Stimulated activated naive CD4-positive, alpha-beta T cell treated with Interleukin-2 at 50 U/mL for 16 hours (primary cell): Measurements from ENCODE around the gene SREBF1.

Experiments
- DNase-seq: peaks from one replicate; lab custom pipeline; 2025; lab: John Stamatoyannopoulos, UW

SREBF1 gene

DNA sequence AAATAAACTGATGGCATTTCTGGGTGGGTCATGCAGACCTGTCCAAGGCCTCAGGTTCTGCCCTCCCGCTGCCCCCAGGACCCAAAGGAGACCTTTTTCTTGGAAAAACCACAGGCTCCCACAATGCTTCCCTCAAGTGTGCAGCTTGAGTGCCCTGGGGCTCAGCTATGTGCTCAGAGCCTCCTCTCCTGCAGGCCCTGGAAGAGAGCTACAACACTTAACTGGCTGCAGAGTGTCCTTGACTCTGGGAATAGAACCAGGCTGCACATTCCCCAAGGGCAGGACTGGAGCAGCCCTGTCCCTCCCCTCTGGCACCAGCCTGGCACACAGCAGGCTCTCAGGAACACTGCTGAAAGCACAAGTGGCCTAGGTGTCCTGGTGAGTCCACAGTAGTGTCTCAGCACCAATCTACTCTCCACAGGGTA, 4.8 kb upstream of the SREBF1 start:
- no peak for DNase-seq

DNA sequence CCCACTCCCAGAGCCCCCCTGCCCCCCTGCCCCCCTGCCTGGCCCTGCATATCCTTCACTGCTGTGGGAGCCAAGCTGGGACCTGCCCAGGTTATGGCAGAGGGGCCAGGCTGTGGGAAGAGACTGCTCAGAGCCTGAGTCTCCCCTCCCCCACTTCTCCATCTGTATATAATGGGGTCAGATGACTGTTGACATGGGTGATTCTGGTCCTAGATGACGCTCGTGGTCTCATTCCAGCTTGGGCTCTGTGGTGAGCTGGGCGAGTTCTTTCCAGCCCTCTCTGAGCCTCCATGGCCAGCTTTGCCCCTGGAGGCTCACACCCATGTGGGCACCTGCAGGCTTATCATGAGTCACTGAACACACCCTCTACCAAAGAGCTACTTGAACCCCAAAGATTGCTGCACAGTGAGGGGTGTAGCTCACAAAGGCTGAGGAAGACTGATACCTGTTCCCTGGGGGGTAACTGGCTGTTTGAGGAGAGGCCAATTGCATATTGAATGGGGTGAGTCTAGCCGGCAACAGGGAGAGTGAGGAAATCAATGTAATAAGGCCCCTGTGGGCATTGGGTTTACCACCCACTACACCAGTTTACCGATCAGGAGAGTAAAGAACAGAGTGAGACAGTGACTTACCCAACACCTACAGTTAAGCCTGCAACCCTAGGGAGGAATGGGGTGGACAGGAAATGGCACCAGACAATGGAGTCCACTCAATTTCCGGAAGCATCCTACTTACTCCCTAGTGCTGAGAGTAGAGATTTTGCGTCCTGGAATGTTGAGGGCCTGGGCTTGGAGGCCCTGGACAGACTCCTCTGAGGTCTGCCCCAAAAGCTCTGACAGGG, 4.2 kb upstream of the SREBF1 start:
- no peak for DNase-seq

DNA sequence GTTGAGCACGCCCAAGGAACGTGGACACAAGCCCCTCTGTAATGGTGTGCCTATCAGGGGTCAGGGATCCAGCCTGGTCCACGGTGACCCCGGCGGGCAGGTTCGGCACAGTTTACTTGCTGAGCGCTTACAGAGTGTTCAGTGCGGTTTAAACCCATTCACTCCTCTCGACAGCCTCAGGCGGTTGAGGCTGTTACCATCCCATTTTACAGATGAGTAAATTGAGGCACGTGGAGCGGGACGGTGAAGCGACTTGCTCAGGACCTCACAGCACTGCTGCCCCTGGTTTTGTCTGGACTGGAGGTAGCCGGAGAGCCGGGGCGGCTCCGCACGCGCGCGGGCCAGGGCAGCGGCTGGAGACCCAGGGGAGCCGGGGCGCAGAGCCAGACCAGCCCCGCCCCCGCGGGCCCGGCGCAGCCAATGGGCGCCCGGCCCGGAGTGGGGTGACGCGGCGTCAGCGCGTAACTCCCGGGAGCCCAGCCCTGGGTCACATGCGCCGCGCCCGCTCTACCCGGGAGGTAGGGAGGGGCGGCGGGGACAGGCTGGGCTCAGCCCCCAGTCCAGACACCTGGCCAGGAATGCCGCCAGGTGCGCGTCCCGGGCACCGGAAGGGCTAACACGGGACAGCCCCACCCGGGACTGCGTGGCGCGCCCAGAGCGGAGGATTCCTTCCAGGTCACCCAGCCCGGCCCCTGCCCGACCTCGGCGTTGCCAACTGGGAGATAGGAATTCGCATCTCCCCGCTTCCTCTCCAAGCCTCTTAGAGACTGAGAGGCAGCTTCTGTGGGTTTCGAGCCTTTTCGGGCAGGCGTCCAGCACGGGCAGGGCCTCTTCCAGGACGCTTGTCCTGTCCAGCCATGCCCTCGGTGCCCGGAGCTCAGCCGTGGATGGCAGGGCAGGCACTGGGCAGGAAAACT, 3.3 kb upstream of the SREBF1 start:
- DNase-seq: peak; percentile 76

DNA sequence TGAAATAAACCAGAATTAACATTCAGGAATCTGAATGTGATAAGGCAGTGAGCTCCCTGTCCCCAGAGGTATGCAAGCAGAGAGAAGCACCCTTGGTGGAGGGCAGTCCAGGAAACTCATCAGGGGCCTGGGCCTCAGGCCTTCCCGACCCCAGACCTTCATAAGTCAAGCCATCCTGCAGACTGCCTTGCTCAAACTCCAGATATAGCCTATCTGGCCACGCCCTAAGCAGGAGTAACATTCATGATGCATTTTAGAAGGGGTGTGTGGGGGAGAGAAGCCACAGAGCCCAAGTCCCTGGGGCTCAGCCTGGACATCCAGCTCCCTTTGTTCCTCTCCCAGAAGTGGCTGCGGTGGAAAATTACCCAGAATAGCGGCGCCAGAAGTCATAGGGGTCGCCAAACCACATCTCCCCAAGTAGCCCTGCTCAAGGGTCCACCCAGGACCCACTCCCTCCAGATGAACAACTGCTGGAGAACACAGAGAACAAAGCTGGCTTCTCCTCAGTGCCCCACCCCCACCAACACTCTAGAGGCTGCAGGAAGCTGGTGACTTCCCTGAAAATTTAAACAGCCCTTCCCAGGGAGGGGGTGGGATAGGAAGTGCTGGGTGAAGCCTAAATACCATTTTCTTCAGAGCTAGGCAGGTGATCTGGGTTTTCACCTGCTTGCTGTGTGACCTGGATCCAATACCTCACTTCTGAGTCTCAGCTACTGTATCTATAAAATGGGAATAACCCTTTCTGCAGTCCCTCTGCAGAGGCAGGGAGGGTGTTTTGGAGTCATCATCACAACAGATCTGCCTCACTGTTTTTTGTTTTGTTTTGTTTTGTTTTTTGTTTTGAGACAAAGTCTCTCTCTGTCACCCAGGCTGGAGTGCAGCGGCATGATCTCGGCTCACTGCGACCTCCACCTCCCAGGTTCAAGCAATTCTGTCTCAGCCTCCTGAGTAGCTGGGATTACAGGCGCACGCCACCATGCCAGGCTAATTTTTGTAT, 1.5 kb upstream of the SREBF1 start:
- DNase-seq: no peak

DNA sequence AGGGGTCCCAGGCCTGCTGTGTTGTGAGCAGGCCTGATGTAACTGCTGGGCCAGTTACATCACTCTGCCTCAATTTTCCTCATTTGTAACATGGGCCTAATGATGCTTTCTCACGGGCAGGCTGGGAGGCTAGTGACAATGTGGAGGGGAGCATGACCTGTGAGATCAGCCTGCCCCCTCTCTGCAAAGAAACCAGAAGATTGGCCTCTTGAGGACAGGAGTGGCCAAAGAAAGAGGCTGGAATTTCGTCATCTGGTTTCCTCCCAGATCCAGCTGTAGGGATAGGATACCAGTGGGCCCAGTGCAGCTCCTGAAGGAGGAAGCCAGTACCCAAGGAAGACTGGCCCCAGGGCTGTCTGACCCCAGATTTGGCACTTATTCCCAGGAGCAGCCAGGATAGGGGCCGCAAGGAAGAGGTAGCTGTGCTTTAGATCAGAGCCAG, 615 bp upstream of the SREBF1 start:
- DNase-seq: no peak

DNA sequence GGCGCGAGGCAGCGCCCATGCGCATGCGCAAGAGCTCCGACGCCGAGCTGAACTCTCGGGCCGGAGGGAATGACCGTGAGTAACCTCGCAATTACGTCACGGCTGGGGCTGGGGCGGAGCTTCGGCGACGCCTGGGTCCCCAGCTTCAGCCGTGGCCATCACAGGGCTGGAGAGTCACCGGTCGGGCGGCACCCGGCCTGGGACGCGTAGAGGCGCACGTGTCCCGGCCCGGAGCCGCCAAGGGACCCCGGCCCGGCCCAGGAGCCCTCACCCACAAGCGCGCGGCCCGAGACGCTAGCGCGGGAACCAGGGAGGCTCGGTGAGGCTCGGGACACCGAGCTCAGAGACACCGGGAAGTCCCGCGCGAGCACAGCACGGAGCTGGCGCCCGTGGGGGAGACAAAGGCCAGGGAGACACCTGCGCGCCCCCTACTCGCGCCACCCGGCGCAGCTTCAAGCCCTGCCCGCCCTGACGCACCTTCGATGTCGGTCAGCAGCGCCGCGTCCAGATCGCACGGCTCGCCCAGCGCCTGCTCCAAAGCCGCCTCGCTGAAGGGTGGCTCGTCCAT, 452 bp downstream of the SREBF1 start:
- DNase-seq: peak; percentile 93

DNA sequence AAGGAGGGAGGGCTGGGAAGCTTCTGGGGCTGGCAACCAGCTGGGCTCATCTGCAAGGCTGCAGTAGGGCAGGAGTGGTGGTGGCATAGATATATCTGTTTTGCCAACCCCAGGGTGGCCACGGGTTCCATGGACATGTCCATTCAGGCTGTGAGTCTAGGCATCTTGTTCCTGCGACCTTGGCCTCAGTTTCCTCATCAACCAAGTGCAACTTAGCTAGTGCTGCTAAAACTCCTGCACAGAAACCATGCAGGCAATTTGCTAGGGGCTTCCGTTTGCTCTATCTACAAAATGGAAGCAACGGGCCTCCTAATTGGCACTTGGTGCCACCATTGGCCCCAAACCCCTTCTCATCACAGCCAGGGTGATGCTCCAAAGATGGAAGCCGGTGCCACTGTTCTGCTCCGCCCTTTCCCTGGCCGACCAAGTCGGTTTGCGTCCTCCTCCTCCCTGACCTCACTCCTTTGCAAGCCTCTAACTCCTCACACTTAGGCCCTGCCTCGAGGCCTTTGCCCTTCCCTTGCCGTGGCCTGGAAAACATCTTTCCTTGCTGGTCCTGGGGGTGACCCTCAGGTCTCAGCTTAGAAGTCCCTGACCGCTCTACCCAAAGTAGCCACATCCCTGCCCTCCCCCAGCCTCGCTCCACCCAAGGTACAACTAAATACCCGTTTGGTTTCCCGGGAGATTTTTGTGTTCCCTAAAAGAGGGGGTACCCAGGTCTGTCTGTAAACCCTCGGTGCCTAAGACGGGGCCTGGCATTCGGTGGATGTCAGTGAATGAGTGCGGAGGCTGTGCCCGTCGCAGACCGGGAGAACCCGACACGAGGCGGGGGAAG, 1.2 kb downstream of the SREBF1 start:
- DNase-seq: no peak

DNA sequence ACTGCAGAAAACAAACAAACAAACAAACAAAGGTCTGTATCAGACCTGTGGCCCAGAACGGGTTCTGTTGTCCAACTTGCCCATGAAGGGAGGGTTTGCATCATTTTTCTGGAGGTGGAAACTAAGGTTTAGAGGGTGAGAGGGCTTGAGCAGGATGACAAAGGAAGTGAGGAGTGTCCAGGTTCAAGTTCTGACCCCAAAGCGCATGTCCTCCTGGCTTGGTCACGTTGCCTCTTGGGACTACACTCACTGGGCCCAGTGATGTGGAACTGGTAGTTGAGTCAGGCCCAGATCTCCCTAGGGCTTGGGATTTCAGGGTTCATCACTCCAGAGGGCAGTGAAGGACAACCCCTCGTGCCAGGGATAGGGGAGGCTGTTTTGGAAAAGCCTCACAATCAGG, 1.8 kb downstream of the SREBF1 start:
- DNase-seq: no peak

DNA sequence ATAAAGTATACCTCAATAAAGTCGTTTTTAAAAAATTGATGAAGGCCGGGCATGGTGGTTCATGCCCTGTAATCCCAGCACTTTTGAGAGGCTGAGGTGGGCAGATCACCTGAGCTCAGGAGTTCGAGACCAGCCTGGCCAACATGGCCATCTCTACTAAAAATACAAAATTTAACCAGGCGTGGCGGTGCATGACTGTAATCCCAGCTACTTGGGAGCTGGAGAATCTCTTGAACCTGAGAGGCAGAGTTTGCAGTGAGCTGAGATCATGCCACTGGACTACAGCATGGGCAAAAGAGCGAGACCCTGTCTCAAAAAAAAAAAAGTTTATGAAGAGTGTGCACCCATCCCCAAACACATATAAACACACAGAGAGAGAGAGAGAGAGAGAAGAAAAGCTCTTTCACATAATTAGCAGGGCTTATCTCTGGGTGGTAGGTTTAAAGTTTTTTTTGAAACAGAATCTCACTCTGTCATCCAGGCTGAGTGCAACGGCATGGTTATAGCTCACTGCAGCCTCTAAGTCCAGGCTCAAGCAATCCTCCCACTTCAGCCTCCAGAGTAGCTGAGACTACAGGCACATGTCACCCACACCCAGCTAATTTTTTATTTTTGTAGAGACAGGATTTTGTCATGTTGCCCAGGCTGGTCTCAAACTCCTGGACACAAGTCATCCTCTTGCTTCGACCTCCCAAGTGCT, 3.0 kb downstream of the SREBF1 start:
- DNase-seq: no peak

DNA sequence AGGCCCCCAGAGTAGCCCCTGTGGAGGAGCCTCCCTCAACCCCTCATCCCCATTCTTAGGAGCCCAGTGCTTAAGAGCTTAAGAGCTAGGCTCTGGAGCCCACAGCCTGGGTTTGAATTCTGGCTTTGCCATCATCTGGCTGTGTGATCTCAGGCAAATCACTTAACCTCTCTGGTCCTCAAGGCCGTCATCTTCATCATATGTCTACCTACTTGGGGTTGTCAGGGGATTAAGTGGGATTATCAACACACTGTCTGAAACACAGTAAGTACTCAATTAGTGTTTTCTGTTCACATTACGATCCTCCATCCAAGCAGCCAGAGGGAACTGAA, 4.8 kb downstream of the SREBF1 start:
- no peak for DNase-seq

DNA sequence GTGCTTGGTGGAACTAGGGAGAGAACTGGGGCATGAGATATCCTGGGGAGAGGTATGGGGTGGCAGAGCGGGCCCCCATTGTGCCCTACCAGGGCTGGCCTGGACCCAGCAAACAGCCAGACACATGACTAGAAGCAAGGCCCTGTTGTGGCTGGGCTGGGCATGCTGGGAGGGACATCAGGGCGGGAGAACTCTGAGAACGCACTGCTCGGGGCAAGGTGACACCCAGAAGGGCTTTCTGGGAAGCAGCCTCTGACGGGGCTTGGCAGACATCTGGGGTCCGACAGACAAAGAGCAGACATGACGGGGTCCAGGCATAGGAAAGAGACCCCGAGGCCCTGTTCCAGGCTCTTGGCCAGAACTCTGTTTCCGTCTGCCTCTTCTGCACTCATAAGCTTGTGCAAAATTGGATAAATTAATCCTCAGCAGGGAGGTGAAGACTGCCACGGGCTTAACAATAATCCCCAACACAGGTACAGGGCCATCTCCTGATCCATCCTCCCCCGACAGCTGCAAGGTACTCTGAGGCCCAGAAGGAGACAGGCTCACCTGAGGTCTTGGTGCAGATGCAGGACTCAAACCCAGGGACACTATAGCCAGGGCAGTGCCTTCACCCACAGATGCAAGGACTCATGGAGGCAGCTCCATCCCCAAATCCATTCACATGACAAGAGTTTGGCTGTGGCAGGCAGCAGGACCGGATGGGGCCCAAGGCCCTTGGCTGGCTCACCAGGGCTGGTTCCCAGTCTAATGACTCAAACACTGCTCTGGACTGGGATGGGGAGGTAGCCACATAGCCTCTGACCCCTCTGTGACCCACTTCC, 5.4 kb downstream of the SREBF1 start:
- no peak for DNase-seq

DNA sequence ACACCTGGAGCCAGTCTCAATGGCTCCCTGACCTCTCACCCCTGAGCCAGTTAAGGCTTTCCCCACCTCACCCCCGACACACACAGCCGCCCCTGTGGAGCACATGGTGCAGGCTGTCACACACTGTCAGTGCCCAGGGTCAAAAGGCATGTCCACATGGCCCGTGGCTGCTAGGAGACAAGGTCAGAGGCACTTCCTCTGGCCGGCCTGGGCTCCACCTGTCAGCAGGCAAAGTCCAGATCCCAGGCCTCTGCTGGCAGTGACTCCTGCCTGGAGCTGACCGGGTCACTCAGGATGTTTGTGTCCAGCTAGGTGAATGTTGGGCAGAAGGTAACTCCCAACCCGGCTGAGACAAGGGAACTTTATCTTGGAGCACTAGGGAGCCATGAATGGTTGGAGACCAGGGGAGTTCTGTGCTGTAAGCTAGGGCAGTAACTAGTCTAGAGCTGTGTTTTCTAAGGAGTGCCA, 6.0 kb downstream of the SREBF1 start:
- no peak for DNase-seq

DNA sequence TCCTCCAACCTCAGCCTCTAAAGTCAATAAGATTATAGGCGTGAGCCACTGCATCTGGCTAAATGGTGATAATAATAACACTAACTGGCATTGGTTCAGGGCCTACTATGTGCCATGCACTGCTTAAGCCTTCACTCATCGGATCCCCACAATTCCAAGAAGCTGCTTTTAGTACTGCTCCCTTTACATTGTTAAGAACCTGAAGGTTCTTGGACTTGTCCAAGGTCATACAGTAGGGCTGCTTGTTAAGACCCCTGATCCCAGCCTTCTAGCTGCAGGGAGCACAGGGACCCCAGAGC, 6.6 kb downstream of the SREBF1 start:
- no peak for DNase-seq

DNA sequence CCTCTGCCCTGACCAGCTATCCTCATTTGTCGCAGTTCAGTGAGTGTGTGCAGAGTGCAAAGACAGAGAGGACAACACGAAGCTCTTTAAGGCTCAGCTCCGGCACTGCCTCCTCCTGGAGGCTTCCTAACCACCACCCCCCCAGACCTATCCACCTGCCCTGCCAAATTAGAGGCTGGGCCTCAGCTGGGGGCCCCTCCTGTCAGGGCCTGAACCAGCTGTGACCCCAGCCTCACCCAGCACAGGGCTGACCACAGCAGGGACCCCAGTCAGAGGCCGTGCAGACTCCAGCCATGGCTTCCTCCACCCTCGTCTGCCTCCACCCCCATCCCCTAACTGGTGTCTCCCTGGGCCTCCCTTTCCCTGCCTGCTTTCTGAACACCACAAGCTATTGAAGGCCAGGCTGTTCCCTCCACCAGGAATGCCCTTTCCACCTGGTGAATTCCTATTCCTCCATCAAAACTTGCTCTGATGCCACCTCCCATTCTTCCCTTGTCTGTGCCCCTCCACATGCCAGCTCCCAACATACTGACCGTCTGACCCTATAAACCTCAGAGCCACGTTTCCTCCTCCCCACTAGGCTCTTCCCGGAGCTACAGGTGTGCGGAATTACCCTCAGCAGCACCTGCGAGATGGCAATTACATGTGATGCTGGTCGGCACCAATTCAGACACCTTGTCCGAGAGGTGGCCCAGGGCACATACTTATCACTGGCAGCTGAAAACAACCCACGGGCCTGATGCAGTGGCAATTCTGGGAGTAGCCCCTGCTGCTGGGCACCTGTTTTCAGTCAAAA, 8.8 kb downstream of the SREBF1 start:
- no peak for DNase-seq

DNA sequence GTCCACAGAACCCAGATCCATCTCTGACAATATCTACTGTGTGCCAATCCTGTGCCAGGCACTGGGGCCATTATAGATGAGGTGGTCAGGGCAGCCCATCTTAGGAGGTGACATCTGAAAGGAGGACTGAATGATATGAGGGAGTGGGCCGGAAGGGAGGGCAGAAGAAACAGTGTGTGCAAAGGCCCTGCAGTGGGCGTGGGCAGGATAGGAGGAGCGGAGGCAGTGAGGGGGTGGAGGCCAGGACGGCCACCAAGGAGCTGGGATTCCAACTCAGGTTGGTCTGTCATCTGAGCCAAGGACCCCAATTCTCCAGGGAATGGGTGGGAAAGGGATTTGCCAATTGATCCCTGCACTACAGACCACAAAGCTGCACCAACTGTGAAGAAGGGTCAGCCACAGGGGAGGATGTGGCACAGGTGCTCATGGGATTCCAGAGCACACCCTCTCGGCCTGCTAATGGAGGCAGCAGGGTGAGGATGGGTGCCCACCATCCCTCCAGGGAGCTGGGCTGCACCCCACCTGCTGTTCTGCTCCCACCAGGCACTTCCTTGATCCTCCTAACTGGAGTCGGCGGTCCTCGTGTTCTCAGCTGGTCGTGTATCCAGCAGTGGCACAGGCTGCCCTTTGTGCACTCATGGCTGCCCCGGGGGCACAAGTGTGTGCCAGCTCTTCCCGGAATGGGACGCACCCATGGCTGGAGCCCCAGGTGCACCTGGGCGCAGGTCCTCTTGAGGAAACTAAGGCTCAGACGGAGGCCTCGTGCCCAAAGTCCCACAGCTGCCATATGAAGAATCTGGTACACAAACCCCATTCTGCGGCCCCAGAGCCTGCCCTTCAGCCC, 9.6 kb downstream of the SREBF1 start:
- DNase-seq: no peak

DNA sequence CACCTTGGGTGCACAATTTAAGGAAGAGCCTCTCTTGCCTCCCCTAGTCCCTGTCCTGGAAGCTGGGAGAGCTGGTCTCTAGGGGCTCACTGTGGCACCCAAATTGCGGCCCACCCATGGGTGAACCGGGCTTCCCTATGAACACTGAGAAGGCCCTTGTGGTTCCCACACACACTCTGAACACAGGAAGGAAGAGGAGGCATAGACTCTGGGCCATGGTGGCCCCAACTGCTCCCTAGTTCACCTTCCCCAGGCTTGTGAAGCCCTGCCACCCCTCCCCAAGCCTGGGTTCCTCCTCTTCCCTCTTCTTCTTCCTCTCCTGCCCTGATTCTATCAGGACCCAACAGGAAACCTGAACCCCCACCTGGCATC, 10.5 kb downstream of the SREBF1 start:
- DNase-seq: no peak

DNA sequence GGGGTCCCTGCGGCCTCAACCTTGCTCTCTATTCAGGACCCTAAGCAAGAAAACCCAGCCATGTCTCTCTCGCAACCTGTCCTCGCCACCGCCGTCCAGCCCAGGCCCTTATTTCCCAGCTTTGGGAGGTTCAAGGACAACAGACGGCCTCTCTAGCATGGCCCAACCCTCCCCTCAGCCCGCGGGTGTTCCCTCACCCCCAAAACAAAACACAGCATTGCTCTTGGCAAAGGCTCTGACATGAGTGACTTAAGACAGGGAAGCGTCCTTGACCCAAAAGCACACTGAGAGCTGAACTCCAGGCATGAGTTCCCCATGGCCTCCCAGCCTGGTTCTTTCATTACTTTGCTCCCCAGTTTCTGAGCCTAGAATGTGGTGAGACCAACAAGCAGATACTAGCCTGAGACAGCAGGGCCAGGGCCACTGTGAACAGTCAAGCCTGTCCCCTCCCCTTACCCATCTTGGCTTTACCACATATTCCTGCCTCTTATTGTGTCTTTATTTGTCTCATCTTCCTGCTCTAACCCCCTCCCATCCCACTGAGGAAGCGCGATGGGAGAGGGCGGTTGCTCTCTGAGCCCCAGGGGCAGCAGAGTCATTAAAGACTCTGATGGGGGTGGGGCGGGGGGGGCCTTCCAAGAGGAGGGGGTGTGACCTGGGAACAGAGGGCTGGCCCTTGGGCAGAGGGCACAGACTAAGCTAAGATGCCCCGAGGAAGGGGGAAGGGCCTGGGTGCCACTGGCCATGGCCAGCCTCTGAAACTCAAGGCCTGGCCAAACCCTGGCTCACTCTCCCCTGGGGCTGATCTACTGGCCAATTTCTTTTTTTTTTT, 11.8 kb downstream of the SREBF1 start:
- DNase-seq: no peak
